Tibial nerve (tissue), 4 donors: Measurements from ENCODE around the gene BBS5. TPM values are rescaled to one million over a fixed set of nuclear protein-coding genes. Genes with fewer than 3 reads are reported as not detected.
"Not testable (repeated sequence)": the region's sequence is repeated elsewhere in the genome, so short reads cannot be mapped to it uniquely, and the experiment has no call there.

Experiments
- DNase-seq, 2 donors: peaks; one replicate each; pipeline ENCODE4 v3.0.0-alpha.2; 2019; ENCODE audit warnings: low spot score in 2 of 2
- H3K27ac ChIP-seq, 4 donors: fragments of 200-600 bp; sonication (generic) in 3 of 4; one replicate each; pipeline ENCODE4 v1.5.1; 2017 to 2019; ENCODE audit warnings: mild to moderate bottlenecking in 1 of 4
- H3K27me3 ChIP-seq, 2 donors: fragments of 200-600 bp; sonication (generic) in 1 of 2; one replicate each; pipeline versions ENCODE4 v1.5.1 to v1.6.0; 2017 to 2019
- H3K36me3 ChIP-seq, 3 donors: fragments of 200-600 bp; sonication (generic); one replicate each; pipeline ENCODE4 v1.5.1; 2018 to 2019
- H3K4me1 ChIP-seq, 4 donors: fragments of 200-600 bp; sonication (generic) in 3 of 4; one replicate each; pipeline ENCODE4 v1.5.1; 2017 to 2019
- H3K4me3 ChIP-seq, 4 donors: fragments of 200-600 bp; sonication (generic) in 3 of 4; one replicate each; pipeline ENCODE4 v1.5.1; 2017 to 2019; ENCODE audit warnings: mild to moderate bottlenecking in 1 of 4, moderate library complexity in 1 of 4
- H3K9me3 ChIP-seq, 4 donors: fragments of 200-600 bp; sonication (generic) in 3 of 4; one replicate each; pipeline ENCODE4 v1.5.1; 2017 to 2019
- CTCF ChIP-seq, 5 experiments: fragments of 200-600 bp in 3 of 5; fragments of 450-650 bp in 2 of 5; sonication (generic) in 3 of 5; IDR thresholded peaks; one replicate each; pipeline ENCODE4 v1.5.1; 2016 to 2019; ENCODE audit warnings: antibody characterized with exemption in 5 of 5, mild to moderate bottlenecking in 3 of 5, moderate library complexity in 2 of 5
- EP300 ChIP-seq, 2 donors: sonication (generic); formaldehyde crosslinking; IDR thresholded peaks; one replicate each; pipeline ENCODE4 v1.6.1; 2017; ENCODE audit warnings: antibody characterized with exemption in 2 of 2, mild to moderate bottlenecking in 1 of 2
- POLR2A ChIP-seq, 2 donors: fragments of 450-650 bp; IDR thresholded peaks; one replicate each; pipeline ENCODE4 v1.6.1; 2017; ENCODE audit warnings: antibody characterized with exemption in 2 of 2, mild to moderate bottlenecking in 2 of 2, moderate library complexity in 2 of 2
- WGBS, 2 donors: methylation state at CpG; one replicate each; pipeline ENCODE4 v1.1.5; 2018; 5-methylcytosine and 5-hydroxymethylcytosine counted together
- total RNA-seq, 4 donors: library from RNA; depleted of rRNA; stranded (reverse); fragments of >200 nt; gene quantifications; one replicate each; pipeline ENCODE4 v1.1.0, GENCODE V29; 2016

BBS5 gene
- total RNA-seq, 4 donors from 2014 or later = 14.4 to 21.6 (median 18.8) TPM

DNA sequence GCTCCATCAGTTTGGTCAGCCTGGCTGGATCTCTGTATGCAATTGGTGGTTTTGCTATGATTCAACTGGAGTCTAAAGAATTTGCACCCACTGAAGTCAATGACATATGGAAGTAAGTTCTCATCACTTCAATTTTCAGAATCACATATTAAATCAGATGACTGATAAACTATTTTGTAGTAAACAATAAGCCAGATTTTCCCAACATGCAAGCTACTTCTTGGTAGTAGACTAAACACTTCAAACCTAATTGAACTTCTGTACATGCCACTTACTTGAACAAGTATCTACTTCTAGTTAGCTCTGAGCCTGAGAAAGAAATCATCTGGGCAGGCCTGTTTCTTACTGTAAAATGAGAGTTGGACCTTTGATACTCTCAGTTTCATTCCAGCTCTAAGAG, 41.6 kb downstream of the BBS5 start:
- H3K27me3 ChIP-seq = no peaks in the 10 kb centered on the region
- DNase-seq = no peak
- no peak overlapping the region for H3K4me3 ChIP-seq
- no peaks in the 10 kb centered on the region for H3K4me1 ChIP-seq
- H3K36me3 ChIP-seq = peaks cover 0 to 31% (median 0%) of the 10 kb centered on the region in 3 donors
- no peaks in the 10 kb centered on the region for H3K9me3 ChIP-seq
- no peak for TF ChIP-seq EP300 (IDR thresholded peaks at IDR 0.05)
- TF ChIP-seq POLR2A (IDR thresholded peaks at IDR 0.05) = no peak
- TF ChIP-seq CTCF (IDR thresholded peaks at IDR 0.05) = no peak
- no peak overlapping the region for H3K27ac ChIP-seq

DNA sequence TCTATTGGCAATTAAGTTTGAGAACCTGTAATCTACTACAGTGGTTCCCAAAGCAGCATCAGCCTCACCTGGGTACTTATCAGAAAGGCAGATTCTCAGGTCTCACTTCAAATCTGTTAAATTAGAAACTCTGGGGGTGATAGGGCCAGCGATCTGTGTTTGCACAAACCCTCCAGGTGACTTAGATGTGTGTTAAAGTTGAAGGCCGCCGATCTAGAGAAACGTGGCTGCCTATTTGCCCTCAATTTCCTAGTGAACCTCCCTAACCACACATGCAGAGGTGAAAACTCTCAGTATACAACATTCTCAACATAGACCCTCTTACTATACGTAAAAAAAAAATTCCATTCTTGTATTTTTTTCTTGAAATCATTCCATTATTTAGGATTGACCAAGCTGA, 44.4 kb downstream of the BBS5 start:
- H3K4me1 ChIP-seq = no peaks in the 10 kb centered on the region
- H3K27me3 ChIP-seq = no peaks in the 10 kb centered on the region
- no peaks in the 10 kb centered on the region for H3K9me3 ChIP-seq
- no peak overlapping the region for H3K4me3 ChIP-seq
- TF ChIP-seq EP300 (IDR thresholded peaks at IDR 0.05) = no peak
- no peak for TF ChIP-seq CTCF (IDR thresholded peaks at IDR 0.05)
- no peak for TF ChIP-seq POLR2A (IDR thresholded peaks at IDR 0.05)
- peaks cover 0 to 33% (median 0%) of the 10 kb centered on the region in 3 donors for H3K36me3 ChIP-seq
- 71 to 94% methylated on average over 5 of the region's 5 CpGs for WGBS, 2 donors
- DNase-seq = no peak
- H3K27ac ChIP-seq = no peak overlapping the region

DNA sequence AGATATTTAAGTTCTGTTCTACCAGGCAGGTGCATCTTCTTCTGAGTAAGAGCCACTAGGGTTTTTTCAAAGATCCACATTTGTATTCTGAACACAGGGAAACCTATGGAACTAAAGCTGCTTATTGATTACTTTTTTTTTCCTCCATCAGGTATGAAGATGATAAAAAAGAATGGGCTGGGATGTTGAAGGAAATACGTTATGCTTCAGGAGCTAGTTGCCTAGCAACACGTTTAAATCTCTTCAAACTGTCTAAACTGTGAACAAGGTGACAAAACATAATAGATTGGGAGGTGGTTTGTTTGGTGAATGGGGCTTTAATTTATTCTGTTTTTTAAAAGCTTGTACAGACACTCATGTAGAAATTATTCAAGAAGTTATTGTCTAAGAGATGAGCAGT, 46.1 kb downstream of the BBS5 start:
- Histone ChIP-seq H3K4me1 (no peaks in the 10 kb centered on the region), H3K27ac (no peak overlapping the region), H3K36me3 (peaks cover 0 to 44% (median 0%) of the 10 kb centered on the region in 3 donors), H3K27me3 (no peaks in the 10 kb centered on the region), H3K4me3 (no peak overlapping the region), H3K9me3 (no peaks in the 10 kb centered on the region)
- TF ChIP-seq POLR2A (IDR thresholded peaks at IDR 0.05) (no peak), CTCF (IDR thresholded peaks at IDR 0.05) (no peak), EP300 (IDR thresholded peaks at IDR 0.05) (no peak)
- WGBS, 2 donors = 71 to 81% methylated on average over 2 of the region's 2 CpGs
- no peak for DNase-seq

GRCh38 chr2:169526451-169526850, 47.2 kb downstream of the BBS5 start:
- no peak for DNase-seq
- Histone ChIP-seq H3K27ac (no peak overlapping the region), H3K4me1 (no peaks in the 10 kb centered on the region), H3K4me3 (no peak overlapping the region), H3K36me3 (peaks cover 0 to 40% (median 0%) of the 10 kb centered on the region in 3 donors), H3K27me3 (no peaks in the 10 kb centered on the region), H3K9me3 (no peaks in the 10 kb centered on the region)
- no peak for TF ChIP-seq CTCF (IDR thresholded peaks at IDR 0.05)
- TF ChIP-seq POLR2A (IDR thresholded peaks at IDR 0.05) = no peak
- TF ChIP-seq EP300 (IDR thresholded peaks at IDR 0.05) = no peak

DNA sequence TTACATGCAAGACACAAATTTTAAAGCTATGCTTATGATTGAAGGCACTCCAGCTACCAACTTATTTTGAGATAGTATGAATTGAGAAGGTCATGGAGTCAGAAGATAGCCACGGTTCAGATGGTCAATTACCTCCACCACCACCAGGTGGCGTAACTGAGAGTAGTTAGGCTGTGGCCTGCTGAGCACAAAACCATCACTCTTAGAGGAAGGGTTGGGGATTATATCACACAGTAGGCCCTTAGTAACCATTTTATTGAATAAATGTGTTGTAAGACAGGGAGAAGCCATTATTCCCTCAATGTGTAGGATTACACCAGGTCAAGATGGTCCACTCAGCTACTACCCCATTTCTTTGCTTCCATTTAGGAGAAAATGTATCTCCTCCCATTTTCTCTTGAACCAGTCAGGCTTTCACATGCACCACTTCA, 49.0 kb downstream of the BBS5 start:
- peak; percentile 58 to 83 (median 72) for TF ChIP-seq CTCF (IDR thresholded peaks at IDR 0.05)
- no peak for TF ChIP-seq EP300 (IDR thresholded peaks at IDR 0.05)
- Histone ChIP-seq H3K9me3 (no peaks in the 10 kb centered on the region), H3K27ac (no peak overlapping the region), H3K4me3 (no peak overlapping the region), H3K27me3 (no peaks in the 10 kb centered on the region), H3K36me3 (peaks cover 0 to 38% (median 0%) of the 10 kb centered on the region in 3 donors), H3K4me1 (no peaks in the 10 kb centered on the region)
- DNase-seq = peak; percentile 56 to 81
- 5 to 17% methylated on average over 2 of the region's 2 CpGs for WGBS, 2 donors

DNA sequence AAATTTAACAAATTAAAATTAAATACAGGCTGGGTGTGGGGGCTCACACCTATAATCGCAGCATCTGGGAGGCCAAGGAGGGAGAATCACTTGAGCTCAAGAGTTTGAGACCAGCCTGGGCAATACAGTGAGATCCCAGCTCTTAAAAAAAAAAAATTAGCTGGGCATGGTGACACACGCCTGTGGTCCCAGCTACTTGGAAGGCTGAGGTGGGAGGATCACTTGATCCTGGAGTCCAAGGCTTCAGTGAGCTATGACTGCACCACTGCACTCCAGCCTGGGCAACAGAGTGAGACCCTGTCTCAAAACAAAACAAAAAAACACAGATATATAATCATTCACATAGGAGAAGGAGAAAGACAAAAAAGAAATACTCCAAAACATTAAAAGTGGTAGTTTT, 60.2 kb downstream of the BBS5 start:
- 85 to 92% methylated on average over 2 of the region's 2 CpGs for WGBS, 2 donors
- DNase-seq, H3K9me3 ChIP-seq, H3K4me1 ChIP-seq, H3K4me3 ChIP-seq, H3K27me3 ChIP-seq, H3K27ac ChIP-seq: not testable (repeated sequence)
- peaks cover 0 to 31% (median 0%) of the 10 kb centered on the region in 3 donors for H3K36me3 ChIP-seq
